GM12891 (cell line): Measurements from ENCODE around the gene CDH4.

ENCODE experiments used
- POLR2A ChIP-seq: IDR thresholded peaks from 2 replicates; pipeline ENCODE4 v1.6.1; 2011; ENCODE audit warnings: low read depth, low read length, control low read depth
- TAF1 ChIP-seq: IDR thresholded peaks from 2 replicates; pipeline ENCODE4 v1.6.1; 2011; ENCODE audit warnings: low read depth, low read length, control low read depth

DNA sequence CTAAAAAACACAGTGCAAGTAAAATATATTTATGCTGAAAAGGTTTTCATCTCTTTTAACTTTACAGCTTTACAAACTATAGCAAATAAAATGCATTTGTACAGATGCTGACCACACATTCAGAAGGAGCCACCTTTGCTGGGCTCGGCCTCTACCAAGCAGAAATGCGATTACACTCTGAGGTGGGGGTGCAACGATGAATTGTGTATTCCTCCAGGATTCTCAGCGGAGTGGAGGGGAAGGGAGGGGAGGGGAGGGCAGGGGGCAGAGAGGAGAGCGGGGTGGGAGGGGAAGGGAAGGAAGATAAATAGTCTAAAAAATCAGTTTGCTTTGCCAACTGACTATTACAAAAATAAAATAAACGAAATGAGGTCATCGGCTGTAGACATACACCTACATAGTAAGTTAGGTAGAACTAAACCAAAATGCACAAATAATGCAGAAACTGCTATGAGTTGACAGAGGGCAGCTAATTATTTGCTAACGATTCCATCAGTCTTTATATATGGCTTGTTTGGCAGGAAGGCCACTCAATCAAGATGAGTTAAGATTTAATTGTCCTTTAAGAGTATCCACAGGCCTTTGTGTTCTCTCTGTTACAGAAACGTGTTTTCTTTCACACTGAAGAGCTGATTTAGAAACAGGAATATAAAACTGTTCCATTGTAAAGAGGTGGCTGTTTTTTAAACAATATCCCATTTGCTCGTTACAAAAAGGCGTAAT, 723.5 kb downstream of the CDH4 start:
- TF ChIP-seq TAF1 (no peak), POLR2A (no peak)
